Stimulated activated naive CD8-positive, alpha-beta T cell treated with anti-CD3 and anti-CD28 coated beads, Interleukin-15, Interleukin-2, amounts not matched to agents 100 ng/mL and 50 ng/mL, for 24 hours (primary cell): ENCODE measurements around the gene TRPV3.

Source experiments
- H3K27ac Mint-ChIP-seq: one replicate; pipeline ENCODE4 v1.8.0; 2021; ENCODE audit warnings: mild to moderate bottlenecking, mixed read lengths
- H3K27me3 Mint-ChIP-seq: one replicate; pipeline ENCODE4 v1.8.0; 2021; ENCODE audit warnings: mixed read lengths
- H3K36me3 Mint-ChIP-seq: one replicate; pipeline ENCODE4 v1.8.0; 2021; ENCODE audit warnings: low read depth, mixed read lengths
- H3K4me1 Mint-ChIP-seq: one replicate; pipeline ENCODE4 v1.8.0; 2021; ENCODE audit warnings: low read depth, mixed read lengths
- H3K4me3 Mint-ChIP-seq: one replicate; pipeline ENCODE4 v1.8.0; 2021; ENCODE audit warnings: mild to moderate bottlenecking, mixed read lengths
- H3K9me3 Mint-ChIP-seq: one replicate; pipeline ENCODE4 v1.8.0; 2021; ENCODE audit warnings: mixed read lengths

The TRPV3 gene

GRCh38 chr17:3544365-3544764 lies 13.2 kb downstream of the TRPV3 start:
- Mint-ChIP-seq H3K9me3 (peaks cover 2% of the 10 kb centered on the region), H3K27ac (no peak overlapping the region), H3K27me3 (peaks cover 5% of the 10 kb centered on the region), H3K4me1 (no peaks in the 10 kb centered on the region), H3K4me3 (no peak overlapping the region), H3K36me3 (no peaks in the 10 kb centered on the region)

- H3K4me3 Mint-ChIP-seq, result no peak overlapping the region
- no peak overlapping the region for H3K27ac Mint-ChIP-seq
- no peaks in the 10 kb centered on the region for H3K4me1 Mint-ChIP-seq
- no peaks in the 10 kb centered on the region for H3K36me3 Mint-ChIP-seq
- no peaks in the 10 kb centered on the region for H3K9me3 Mint-ChIP-seq
- H3K27me3 Mint-ChIP-seq, result peaks cover 3% of the 10 kb centered on the region
Observed at GRCh38 chr17:3543453-3543852, 14.2 kb downstream of the TRPV3 start.

- Mint-ChIP-seq H3K36me3 (no peaks in the 10 kb centered on the region), H3K9me3 (no peaks in the 10 kb centered on the region), H3K27me3 (peaks cover 3% of the 10 kb centered on the region), H3K4me3 (no peak overlapping the region), H3K4me1 (no peaks in the 10 kb centered on the region), H3K27ac (no peak overlapping the region)
Observed at GRCh38 chr17:3542410-3543088, 15.1 kb downstream of the TRPV3 start.

- Mint-ChIP-seq H3K4me3 (no peak overlapping the region), H3K27me3 (peaks cover 3% of the 10 kb centered on the region), H3K4me1 (no peaks in the 10 kb centered on the region), H3K36me3 (no peaks in the 10 kb centered on the region), H3K27ac (no peak overlapping the region), H3K9me3 (no peaks in the 10 kb centered on the region)
Observed at GRCh38 chr17:3539881-3540540, 17.6 kb downstream of the TRPV3 start.

- Mint-ChIP-seq H3K4me3 (no peak overlapping the region), H3K27me3 (peaks cover 4% of the 10 kb centered on the region), H3K4me1 (peaks cover 3% of the 10 kb centered on the region), H3K36me3 (no peaks in the 10 kb centered on the region), H3K9me3 (no peaks in the 10 kb centered on the region), H3K27ac (no peak overlapping the region)
Observed at GRCh38 chr17:3536716-3537115, 20.9 kb downstream of the TRPV3 start.

GRCh38 chr17:3535253-3535995 lies 22.2 kb downstream of the TRPV3 start:
- Mint-ChIP-seq H3K4me3 (peak overlapping the region; percentile 59), H3K27ac (no peak overlapping the region), H3K9me3 (no peaks in the 10 kb centered on the region), H3K36me3 (no peaks in the 10 kb centered on the region), H3K4me1 (peaks cover 3% of the 10 kb centered on the region), H3K27me3 (peaks cover 4% of the 10 kb centered on the region)

- H3K27ac Mint-ChIP-seq, result no peak overlapping the region
- no peak overlapping the region for H3K4me3 Mint-ChIP-seq
Observed at GRCh38 chr17:3534881-3535252, 22.7 kb downstream of the TRPV3 start.

GRCh38 chr17:3533752-3534151 lies 23.9 kb downstream of the TRPV3 start:
- Mint-ChIP-seq H3K27me3 (peaks cover 4% of the 10 kb centered on the region), H3K4me3 (no peak overlapping the region), H3K27ac (no peak overlapping the region), H3K4me1 (peaks cover 3% of the 10 kb centered on the region), H3K36me3 (no peaks in the 10 kb centered on the region), H3K9me3 (no peaks in the 10 kb centered on the region)

More at GRCh38 chr17:3534881-3535252, 22.7 kb downstream of the TRPV3 start:
- Mint-ChIP-seq H3K9me3 (no peaks in the 10 kb centered on the region), H3K36me3 (no peaks in the 10 kb centered on the region), H3K27me3 (peaks cover 4% of the 10 kb centered on the region), H3K4me1 (peaks cover 3% of the 10 kb centered on the region)

GRCh38 chr17:3532859-3533142 lies 24.8 kb downstream of the TRPV3 start:
- Mint-ChIP-seq H3K27ac (no peak overlapping the region), H3K4me3 (no peak overlapping the region), H3K27me3 (peaks cover 4% of the 10 kb centered on the region), H3K4me1 (peaks cover 3% of the 10 kb centered on the region), H3K9me3 (no peaks in the 10 kb centered on the region), H3K36me3 (no peaks in the 10 kb centered on the region)

GRCh38 chr17:3532106-3532858 lies 25.3 kb downstream of the TRPV3 start:
- Mint-ChIP-seq H3K27me3 (peaks cover 4% of the 10 kb centered on the region), H3K4me1 (peaks cover 3% of the 10 kb centered on the region), H3K36me3 (no peaks in the 10 kb centered on the region), H3K27ac (no peak overlapping the region), H3K9me3 (no peaks in the 10 kb centered on the region), H3K4me3 (no peak overlapping the region)

GRCh38 chr17:3531266-3532101 lies 26.1 kb downstream of the TRPV3 start:
- H3K4me1 Mint-ChIP-seq, result peaks cover 3% of the 10 kb centered on the region
- peaks cover 4% of the 10 kb centered on the region for H3K27me3 Mint-ChIP-seq
- no peaks in the 10 kb centered on the region for H3K36me3 Mint-ChIP-seq
- no peak overlapping the region for H3K27ac Mint-ChIP-seq
- H3K9me3 Mint-ChIP-seq, result no peaks in the 10 kb centered on the region
- H3K4me3 Mint-ChIP-seq, result no peak overlapping the region

- Mint-ChIP-seq H3K27ac (no peak overlapping the region), H3K4me1 (peaks cover 3% of the 10 kb centered on the region), H3K27me3 (peaks cover 4% of the 10 kb centered on the region), H3K36me3 (no peaks in the 10 kb centered on the region), H3K9me3 (no peaks in the 10 kb centered on the region), H3K4me3 (no peak overlapping the region)
Observed at GRCh38 chr17:3529817-3530741, 27.5 kb downstream of the TRPV3 start.

GRCh38 chr17:3528880-3529511 lies 28.6 kb downstream of the TRPV3 start:
- Mint-ChIP-seq H3K4me1 (no peaks in the 10 kb centered on the region), H3K4me3 (no peak overlapping the region), H3K27me3 (peaks cover 4% of the 10 kb centered on the region), H3K9me3 (no peaks in the 10 kb centered on the region), H3K27ac (no peak overlapping the region), H3K36me3 (no peaks in the 10 kb centered on the region)
